GM11168 (cell line): Measurements from ENCODE around the gene ERBB2.
"Not testable (repeated sequence)": the region's sequence is repeated elsewhere in the genome, so short reads cannot be mapped to it uniquely, and the experiment has no call there.

Experiments used
- in situ Hi-C: fragments of 300-500 bp; cut with MboI; formaldehyde crosslinking; loops from one replicate; pipeline ENCODE4 v1.12.0; 2022; ENCODE audit warnings: low sequenced_read_pairs; ENCODE audit not compliant: unreplicated experiment

ERBB2 gene

DNA sequence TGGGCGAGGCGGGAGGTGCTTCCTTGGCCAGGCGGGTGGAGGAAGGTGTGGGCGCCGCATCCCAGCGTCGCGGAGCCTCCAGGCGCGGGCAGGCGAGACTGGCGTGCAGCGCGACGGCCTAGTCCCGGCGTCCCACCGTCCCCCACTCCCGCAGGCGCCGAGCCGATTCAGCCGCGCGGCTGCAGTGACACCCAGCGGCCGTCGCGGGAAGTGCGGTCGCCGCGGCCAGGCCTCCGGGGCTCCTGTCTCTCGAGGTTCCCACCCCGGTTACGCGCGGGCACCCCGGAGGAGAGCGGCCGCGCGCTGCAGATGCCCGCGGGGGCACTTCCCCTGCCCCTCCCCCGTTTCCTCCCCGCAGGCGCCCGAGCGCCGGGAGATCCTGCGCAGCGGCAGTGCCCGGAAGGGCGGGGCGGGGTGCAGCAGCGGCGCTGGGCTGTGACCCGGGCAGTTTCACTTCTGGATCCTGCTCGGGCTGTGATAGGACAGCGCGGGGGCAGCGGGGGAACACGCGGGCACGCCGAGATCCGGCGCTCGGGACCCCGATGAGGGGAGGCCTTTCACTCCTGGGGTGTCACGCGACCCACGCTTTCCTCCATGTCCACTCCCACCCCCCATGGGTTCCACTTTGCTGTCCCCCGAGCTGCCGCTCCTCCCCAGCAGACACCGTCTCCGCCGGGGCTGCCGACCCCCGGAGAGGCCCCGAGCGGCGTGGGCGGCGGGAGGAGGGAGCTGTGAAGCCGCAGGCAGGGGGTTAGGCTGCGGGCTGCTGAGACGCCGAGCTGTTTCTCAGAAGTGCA is 54.5 kb downstream of the ERBB2 start:
- in situ Hi-C loops: loop anchor here (10.0 kb wide), 1 partner anchor 120 kb away; the partner anchor contains the start of gene STARD3

DNA sequence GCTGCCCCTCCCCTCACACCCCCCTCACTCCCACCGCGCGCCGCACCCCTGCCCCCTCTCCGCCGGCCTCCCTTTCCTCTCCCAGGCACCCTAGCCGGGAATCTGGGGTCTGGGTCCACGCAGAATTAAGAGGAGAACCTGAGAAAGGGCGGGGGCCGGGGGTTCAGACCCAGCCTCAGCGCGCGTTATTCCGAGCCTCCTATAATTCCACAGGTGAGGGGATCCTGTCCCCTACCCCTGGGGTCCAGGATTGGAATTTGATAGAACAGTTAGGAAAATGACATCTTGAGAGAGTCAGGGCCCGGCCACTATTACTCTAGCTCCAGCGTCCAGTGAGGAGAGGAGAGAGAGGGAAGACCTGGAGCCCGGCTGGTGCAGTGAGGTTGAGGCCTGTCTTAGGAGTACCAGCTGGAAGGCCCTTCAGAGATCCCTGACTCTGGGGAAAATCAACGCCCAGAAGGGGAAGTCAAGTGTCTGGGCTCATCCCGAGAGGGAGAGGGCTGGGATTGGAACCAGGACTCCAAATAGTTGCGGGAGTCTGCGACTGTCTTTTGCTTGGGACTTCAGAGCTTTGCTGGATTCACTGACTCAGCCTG is 55.2 kb downstream of the ERBB2 start:
- in situ Hi-C loops: loop anchor here (5.0 to 10.0 kb wide), 2 partner anchors 107 to 120 kb away; partner anchors contain the start of genes IKZF3 and STARD3

DNA sequence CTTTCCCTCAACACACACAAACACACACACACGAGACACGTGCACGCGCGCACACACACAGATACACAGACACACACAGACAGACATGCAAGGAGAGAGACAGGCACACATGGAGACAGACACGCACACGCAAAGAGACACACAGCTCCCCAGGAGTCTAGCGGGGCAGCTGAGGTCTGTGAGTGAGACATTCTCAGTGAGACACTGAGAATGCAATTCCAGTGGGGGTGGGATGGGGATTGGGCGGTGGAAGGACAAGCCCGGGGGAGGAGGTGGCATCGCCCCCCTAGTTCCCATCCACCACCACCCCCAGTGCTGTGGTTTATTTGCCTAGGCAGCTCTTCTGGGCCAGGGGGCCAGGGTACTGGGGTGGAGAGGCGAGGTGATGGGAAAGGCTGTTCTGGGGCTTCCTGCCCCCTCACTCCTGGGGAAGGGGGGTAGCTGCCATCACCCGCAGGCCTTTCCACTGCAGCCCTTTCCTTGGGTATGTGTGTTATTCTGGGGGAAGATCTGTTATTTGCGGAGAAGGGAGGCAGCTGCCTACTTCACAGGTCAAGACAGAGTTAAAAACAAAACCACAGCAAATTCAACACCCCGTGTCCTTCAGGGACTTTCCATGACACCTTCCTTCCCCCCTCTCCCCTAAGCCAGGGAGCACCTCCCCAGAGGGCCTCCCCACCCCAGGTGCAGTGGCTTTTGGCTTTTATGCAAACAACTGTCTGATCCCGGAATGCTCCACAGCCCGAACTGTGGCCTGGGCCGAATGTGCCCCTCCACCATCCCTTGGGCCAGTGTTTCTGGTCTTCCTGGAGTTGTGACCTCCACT is 55.9 kb downstream of the ERBB2 start:
- in situ Hi-C loops: loop anchor here (5.0 to 10.0 kb wide), 2 partner anchors 107 to 121 kb away; partner anchors contain the start of genes IKZF3 and STARD3

DNA sequence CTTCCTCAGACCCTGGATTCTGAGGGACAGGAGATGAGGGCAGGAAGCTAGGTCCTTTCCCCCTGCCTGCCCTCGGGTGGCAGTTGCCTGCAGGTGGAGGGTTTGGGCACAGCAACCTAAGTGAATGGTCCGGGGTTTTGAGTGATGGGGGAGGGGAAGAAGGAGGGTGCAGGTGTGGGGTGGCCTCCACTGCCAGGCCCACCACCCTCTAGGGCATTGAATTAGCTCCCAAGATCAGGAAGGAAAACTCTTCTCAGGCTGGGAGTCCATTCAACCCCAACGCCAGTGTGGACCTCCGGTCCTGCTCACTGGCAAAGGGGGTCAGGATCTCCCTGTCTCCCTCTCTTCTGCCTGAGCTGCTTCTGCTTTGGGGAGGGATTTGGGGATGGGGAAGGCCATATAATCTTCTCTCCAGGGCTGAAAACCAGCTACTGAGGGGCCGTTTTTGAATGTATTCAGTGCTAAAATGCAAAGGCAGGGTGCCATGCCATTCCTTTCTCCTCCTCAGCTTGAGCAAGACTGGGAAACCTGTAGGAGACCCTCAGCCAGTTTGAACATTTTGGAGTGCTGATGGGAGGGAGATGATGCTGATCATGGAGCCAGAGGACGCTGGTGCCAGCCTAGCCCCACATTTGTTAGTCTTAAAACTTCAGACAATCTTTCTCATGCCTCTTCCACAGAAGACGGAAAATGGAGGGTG is 56.7 kb downstream of the ERBB2 start:
- in situ Hi-C loops: loop anchor here (5.0 to 10.0 kb wide), 2 partner anchors 106 to 122 kb away; partner anchors contain the start of genes IKZF3 and STARD3

DNA sequence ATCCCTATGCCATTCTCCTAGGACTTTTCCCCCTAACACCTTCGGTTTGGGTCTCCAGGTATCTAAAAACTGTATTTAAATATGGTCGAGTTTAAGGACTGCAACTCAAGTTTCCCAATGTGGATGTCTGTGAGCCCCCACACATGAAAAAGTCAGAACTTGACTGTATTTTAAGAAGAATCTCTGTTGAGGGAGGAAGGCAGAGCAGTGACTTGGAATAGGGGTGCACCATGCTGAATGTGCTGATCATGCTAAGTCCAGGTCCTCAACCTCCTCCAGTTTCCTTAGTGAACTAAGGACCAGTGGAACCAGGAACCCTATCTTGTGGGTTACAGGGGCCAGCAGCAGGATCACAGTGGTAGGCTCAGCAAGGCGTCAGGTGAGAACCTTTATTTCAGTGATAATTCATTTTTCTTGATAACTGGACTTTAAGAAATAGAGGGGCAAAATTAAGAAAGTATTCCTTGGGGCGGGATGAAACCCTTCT is 57.4 kb downstream of the ERBB2 start:
- in situ Hi-C loops: loop anchor here (5.0 to 10.0 kb wide), 2 partner anchors 105 to 122 kb away; partner anchors contain the start of genes IKZF3 and STARD3

DNA sequence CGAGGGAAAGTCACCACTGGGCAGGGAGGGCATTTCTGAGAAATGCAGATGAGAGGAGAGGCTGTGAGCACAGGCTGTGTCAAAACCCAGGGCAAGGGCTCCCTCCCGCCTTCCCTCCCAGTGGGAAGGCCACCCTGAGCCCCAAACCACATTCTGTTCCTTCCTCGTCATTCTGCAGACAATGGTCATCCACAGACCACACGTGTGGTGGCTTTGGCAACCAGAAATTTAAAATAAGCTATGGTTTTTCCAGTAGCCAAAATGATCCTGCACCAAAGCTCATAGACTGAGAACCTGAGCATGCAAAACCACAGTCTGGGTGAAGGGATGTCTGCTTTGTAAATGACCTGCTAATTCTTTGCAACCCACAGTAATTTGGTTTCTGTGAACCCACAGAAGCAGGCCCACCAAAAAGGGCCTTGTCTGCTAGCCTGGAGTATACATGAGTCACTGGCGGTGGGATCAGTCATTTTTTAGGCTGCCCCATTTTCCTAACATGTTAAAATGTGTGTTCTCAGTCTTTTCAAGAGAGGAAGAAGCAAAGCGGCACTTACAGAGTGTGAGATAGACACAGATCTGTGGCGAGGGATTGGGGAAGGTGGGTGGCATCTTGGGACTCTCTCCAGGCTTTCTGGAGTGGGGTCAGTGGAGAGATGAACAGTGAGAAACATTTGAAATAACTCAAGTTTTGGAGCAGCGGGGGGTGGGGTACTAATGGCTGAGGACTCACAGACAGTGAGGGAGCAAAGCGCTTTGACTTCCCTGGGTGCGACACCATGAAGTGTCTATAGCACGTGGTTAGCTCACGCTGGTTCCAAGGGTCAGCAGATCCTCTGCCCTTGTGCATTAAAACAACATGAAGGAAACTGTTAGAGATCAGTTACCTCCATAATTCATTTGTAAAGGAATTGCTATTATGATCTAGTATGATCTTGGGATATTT is 58.3 kb downstream of the ERBB2 start:
- in situ Hi-C loops: loop anchor here (5.0 to 10.0 kb wide), 2 partner anchors 104 to 123 kb away; partner anchors contain the start of genes IKZF3 and STARD3

DNA sequence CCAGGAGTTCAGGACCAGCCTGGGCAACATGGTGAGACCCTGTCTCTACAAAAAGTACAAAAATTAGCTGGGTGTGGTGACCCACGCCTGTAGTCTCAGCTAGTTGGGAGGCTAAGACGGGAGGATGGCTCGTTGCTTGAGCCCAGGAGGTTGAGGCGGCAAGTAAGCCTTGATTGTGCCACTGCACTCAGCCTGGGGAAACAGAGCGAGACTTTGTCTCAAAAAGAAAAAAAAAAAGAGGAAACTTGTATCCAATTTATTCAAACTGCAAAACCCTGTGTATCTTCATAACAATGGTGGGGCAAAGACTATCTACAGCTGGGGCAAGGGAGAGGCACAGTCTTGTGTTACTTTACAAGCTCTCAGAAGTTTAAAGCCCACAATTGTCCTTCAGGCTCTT is 59.3 kb downstream of the ERBB2 start:
- in situ Hi-C loops: loop anchor here (5.0 to 10.0 kb wide), 2 partner anchors 103 to 124 kb away; partner anchors contain the start of genes IKZF3 and STARD3

DNA sequence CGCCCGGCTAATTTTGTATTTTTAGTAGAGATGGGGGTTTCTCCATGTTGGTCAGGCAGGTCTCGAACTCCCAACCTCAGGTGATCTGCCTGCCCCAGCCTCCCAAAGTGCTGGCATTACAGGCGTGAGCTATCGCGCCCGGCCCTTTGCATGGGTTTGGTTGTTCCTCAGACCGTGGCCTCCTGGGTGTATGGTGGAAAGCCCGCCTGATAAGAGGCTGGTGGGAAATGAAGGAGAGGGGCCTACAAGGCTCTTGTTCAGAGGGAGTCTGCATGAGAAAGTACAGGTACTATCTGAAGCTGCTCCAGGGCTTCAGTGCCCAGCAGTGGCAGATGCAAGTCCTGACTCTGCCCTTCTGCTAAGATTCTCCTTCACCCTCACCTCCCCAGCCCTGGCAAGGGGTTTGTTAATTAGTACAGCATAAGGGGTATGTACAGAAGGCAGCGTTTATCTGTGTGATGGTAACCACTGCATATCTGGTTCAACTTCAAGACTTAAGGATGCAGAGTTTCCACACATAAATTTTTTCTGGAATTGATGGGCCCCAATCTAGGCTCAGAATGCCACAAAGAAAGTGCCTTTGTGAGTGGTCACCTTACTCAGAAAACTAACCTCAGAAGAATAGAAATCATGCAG is 62.1 kb downstream of the ERBB2 start:
- in situ Hi-C loops: no loop called here

DNA sequence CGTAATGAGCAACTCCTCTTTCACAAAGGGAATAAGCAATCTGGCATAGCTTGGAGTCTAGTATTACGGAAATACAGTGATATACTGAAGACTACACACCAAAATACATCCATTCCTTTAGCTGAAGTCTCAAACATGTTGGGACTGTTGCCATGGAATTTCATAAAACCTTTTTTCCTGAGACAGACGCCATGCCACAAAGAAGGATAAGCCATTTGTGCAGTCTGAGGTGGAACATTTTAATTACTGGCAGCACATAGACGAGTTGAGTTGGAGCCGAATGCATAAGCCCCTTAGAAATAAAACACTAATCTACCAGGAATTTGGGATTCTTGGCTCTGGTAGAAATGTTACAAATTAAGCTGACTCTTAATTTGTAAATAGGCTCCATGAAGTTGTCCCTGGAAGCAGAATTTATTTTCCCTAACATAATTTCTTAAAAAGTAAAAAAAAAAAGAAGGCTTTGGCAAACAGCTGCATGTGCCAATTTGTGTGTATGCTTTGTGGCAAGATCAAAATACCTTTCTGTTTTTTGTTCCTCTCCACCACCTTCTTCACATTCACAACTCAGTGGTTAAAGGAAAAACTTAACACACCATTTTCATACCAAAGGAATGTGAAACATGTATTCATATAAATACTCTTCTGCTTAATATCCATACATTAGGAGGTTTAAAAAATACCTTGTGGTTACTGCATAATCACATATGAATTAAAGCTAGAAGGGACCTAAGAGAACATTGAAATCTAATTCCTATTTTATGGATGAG is 63.4 kb downstream of the ERBB2 start:
- in situ Hi-C loops: no loop called here

DNA sequence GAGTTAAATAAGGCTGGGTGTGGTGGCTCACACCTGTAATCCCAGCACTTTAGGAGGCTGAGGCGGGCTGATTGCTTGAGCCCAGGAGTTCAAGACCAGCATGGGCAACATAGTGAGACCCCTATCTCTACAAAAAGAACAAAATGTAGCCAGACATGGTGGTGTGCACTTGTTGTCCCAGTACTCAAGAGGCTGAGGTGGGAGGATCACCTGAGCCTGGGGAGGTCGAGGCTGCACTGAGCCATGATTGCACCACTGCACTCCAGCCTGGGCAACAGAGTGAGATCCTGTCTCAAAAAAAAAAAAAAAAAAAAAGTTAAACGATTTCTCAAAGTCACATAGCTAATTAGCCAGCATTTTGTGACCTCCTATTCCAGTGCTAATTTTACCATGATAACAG is 64.3 kb downstream of the ERBB2 start:
- in situ Hi-C loops: not testable (repeated sequence)

DNA sequence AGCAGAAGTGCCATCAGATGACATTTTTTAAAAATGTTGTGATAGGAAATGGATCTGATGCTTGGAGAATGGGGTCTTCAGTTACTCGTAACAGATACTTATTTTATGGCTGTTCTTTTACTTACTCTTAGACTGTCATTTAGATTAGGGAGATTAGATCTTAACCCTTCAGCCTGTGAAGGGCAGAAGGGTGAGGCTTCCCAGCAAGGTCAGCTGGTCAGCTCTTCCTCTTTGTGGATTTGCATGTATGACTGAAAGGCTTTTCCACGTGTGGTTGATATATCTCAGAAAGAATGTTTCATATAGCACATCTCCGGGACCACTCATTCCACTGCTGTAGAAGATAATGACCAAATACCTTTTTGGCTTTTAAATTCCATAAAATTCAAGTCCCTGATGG is 65.3 kb downstream of the ERBB2 start:
- in situ Hi-C loops: no loop called here

DNA sequence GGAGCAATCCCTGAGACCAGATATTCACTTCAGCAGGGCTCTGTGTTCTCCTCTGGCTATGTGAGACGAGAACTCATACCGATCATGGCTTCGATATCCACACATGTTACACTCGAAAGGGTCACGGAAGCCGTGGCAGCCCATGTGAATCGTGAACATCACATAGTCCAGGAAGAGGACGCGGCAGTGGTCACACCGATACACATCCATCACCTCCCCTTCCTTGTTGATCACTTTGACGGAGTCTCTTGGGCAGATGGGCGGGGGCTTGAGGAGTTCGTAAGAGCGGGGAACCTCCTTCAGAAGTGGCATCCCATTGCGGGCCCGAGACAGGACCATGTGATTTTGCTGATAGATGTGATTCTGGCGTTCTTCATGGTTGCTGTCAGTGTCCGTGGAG is 65.9 kb downstream of the ERBB2 start:
- in situ Hi-C loops: no loop called here

DNA sequence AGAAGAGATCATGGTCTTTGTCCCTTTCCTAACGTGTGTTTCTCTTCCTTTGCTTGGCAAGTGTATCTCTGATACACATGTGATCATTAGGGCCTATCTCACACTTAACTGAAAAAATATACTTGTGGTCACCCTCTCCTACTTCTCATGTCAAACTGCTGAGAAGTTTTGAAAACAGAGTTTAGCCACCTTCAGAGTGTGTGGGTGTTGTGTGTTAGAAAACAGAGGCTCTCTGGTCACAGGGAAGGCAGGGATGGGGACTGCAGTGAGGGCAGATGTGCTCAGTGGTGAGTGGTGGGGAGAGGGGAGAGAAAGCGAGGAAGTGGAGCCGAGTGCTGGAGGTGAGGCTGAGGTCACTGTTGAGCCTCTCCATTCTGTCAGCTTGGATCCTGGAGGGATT is 67.3 kb downstream of the ERBB2 start:
- in situ Hi-C loops: no loop called here

DNA sequence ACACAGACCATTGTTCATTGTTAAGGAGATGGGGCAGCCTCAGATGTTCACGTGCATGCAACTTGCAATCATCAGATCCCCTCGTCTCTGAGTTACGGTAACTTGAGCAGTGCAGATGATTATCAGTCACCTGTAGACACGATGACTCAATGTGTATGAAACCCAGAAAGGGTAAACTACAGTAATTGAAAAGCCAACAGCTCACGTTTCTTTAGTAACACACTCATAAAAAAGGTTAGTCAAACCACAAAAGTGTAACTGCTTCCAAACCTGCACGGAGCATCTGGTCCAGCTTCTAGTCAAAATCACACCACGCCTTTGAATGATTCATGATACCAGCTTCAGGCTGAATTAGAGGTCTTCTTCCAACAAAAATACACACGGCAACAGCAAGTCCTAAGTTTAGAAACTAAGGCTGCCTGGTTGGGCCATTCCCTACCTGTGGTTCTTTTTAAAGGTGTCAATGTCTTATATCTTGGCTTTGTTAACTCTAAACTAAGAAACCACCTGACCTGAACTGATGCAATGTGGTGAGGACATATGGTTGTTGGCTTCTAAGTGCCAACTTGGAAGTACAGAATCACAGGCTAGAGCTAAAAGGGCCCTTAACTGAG is 70.2 kb downstream of the ERBB2 start:
- in situ Hi-C loops: no loop called here

DNA sequence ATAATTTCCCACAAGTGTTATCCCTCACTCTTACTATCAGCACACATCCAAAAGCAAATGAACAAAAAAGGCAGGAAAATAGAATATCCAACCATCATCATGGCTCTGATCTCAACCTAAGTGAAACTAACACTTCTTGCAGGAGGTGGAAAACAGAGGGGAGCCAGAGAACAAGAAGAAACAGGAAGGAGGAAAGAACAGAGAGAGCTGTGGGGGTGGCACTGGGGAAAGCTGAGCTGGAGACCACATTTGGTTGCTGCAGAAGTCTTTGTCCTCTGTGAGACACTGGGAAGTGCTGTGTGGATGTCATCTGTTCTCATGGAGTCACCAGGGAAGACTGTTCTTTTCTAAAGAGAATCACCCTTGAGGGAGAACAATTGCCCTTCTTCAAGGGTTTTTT is 72.6 kb downstream of the ERBB2 start:
- in situ Hi-C loops: no loop called here

DNA sequence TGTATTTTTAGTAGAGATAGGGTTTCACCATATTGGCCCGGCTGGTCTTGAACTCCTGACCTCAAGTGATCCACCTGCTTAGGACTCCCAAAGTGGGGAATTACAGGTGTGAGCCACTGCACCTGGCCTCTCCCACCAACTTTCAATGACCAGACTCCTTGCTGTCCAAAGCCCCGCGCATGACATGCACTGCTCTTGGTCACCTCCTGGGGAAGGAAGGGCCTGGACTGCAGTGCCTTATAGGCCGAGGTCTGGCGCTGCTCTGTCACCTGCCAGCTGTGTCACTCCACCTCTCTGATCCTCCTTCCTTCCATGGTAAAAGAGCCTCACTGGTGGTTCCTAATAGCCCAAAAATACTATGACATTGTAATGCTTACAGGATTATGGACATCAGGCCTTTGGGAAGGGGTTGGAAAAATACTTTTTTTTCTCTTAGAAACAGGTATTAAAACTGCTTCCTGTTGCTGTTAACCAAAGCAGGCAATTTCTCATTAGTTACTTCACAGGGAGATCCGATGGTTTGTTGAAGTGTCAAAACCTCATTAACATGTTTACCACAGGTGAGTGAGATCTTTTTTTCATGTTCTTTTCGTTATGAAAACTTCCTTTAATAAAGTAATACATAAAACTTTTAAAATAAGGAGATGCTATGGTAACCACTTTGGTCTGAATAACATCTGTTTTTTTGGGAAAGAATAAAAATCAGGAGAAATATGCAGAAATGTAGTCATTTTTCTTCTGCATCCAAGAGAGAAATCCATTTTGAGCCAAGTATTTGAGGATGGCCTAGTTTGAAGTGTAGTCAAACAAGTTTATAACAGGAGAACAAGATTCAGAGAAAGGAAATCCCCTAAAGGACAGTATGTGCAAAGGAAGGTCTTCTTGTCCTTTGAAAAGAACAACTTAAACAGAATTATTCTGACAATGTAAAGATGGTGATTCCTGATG is 73.4 kb downstream of the ERBB2 start:
- in situ Hi-C loops: no loop called here
